Liver (tissue), 9 donors: Measurements from ENCODE around the gene DIPK1A. TPM values are rescaled to one million over a fixed set of nuclear protein-coding genes. Genes with fewer than 3 reads are reported as not detected.

Experiments used
- DNase-seq: peaks from one replicate; pipeline ENCODE4 v3.0.0-alpha.2; 2017; ENCODE audit warnings: low spot score
- H3K27ac ChIP-seq, 2 donors: one replicate each; pipeline ENCODE4 v1.7.0; 2013; ENCODE audit warnings: inconsistent platforms in 2 of 2, low read length in 2 of 2, control low read depth in 1 of 2, low read depth in 1 of 2, mild to moderate bottlenecking in 1 of 2
- H3K27me3 ChIP-seq, 4 donors: one replicate each; pipeline versions ENCODE4 v1.6.1 to v1.7.0; 2013; ENCODE audit warnings: low read length in 3 of 4, inconsistent platforms in 1 of 4, mild to moderate bottlenecking in 1 of 4, moderate library complexity in 1 of 4; ENCODE audit not compliant: control insufficient read depth in 4 of 4, insufficient read depth in 4 of 4
- H3K36me3 ChIP-seq, 4 donors: one replicate each; pipeline versions ENCODE4 v1.6.1 to v1.7.0; 2013; ENCODE audit warnings: low read length in 3 of 4, mild to moderate bottlenecking in 3 of 4, low read depth in 1 of 4, moderate library complexity in 1 of 4; ENCODE audit not compliant: control insufficient read depth in 4 of 4, insufficient read depth in 3 of 4
- H3K4me1 ChIP-seq, 4 donors: one replicate each; pipeline versions ENCODE4 v1.6.1 to v1.7.0; 2013; ENCODE audit warnings: low read length in 3 of 4, mild to moderate bottlenecking in 3 of 4, moderate library complexity in 1 of 4; ENCODE audit not compliant: control insufficient read depth in 4 of 4, insufficient read depth in 4 of 4
- H3K4me3 ChIP-seq, 3 donors: one replicate each; pipeline versions ENCODE4 v1.6.1 to v1.7.0; 2013; ENCODE audit warnings: low read length in 3 of 3, control low read depth in 1 of 3, low read depth in 1 of 3, mild to moderate bottlenecking in 1 of 3
- H3K9ac ChIP-seq, 2 donors: one replicate each; pipeline ENCODE4 v1.7.0; 2013; ENCODE audit warnings: low read length in 2 of 2, mild to moderate bottlenecking in 2 of 2, moderate library complexity in 2 of 2, control low read depth in 1 of 2, low read depth in 1 of 2
- H3K9me3 ChIP-seq, 4 donors: one replicate each; pipeline versions ENCODE4 v1.6.1 to v1.7.0; 2013; ENCODE audit warnings: low read length in 3 of 4; ENCODE audit not compliant: control insufficient read depth in 4 of 4
- EGR1 ChIP-seq, 2 donors: IDR thresholded peaks; 2 replicates each; pipeline ENCODE4 v1.6.1; 2016 to 2018; ENCODE audit warnings: antibody characterized with exemption in 2 of 2, low read depth in 2 of 2
- FOXA1 ChIP-seq: IDR thresholded peaks from 2 replicates; pipeline ENCODE4 v1.6.1; 2016; ENCODE audit warnings: antibody characterized with exemption
- FOXA2 ChIP-seq: IDR thresholded peaks from 2 replicates; pipeline ENCODE4 v1.6.1; 2016; ENCODE audit warnings: antibody characterized with exemption
- GABPA ChIP-seq, 2 donors: IDR thresholded peaks in 1 of 2; conservative IDR thresholded peaks in 1 of 2; 2 replicates each; pipeline ENCODE4 v1.6.1; 2016; ENCODE audit warnings: antibody characterized with exemption in 2 of 2, mild to moderate bottlenecking in 1 of 2, moderate library complexity in 1 of 2
- HNF4A ChIP-seq, 2 donors: conservative IDR thresholded peaks; 2 replicates each; pipeline ENCODE4 v1.6.1; 2016; ENCODE audit warnings: antibody characterized with exemption in 2 of 2, mild to moderate bottlenecking in 2 of 2
- HNF4G ChIP-seq: IDR thresholded peaks from 2 replicates; pipeline ENCODE4 v1.6.1; 2016; ENCODE audit warnings: antibody characterized with exemption
- JUND ChIP-seq, 2 donors: IDR thresholded peaks; 2 replicates each; pipeline ENCODE4 v1.6.1; 2016; ENCODE audit warnings: antibody characterized with exemption in 2 of 2
- MAX ChIP-seq: IDR thresholded peaks from 2 replicates; pipeline ENCODE4 v1.6.1; 2016; ENCODE audit warnings: antibody characterized with exemption
- NR2F2 ChIP-seq: IDR thresholded peaks from 2 replicates; pipeline ENCODE4 v1.6.1; 2016; ENCODE audit warnings: antibody characterized with exemption
- RAD21 ChIP-seq, 2 donors: IDR thresholded peaks; 2 replicates each; pipeline ENCODE4 v1.6.1; 2016; ENCODE audit warnings: antibody characterized with exemption in 2 of 2, mild to moderate bottlenecking in 2 of 2
- RXRA ChIP-seq, 2 donors: IDR thresholded peaks; 2 replicates each; pipeline ENCODE4 v1.6.1; 2017 to 2018; ENCODE audit warnings: antibody characterized with exemption in 2 of 2, mild to moderate bottlenecking in 1 of 2
- SP1 ChIP-seq: IDR thresholded peaks from 2 replicates; pipeline ENCODE4 v1.6.1; 2018; ENCODE audit warnings: antibody characterized with exemption, mild to moderate bottlenecking
- TAF1 ChIP-seq: conservative IDR thresholded peaks from 2 replicates; pipeline ENCODE4 v1.6.1; 2016; ENCODE audit warnings: antibody characterized with exemption, mild to moderate bottlenecking
- YY1 ChIP-seq: IDR thresholded peaks from 2 replicates; pipeline ENCODE4 v1.6.1; 2016; ENCODE audit warnings: antibody characterized with exemption, mild to moderate bottlenecking
- ZBTB33 ChIP-seq: IDR thresholded peaks from 2 replicates; pipeline ENCODE4 v1.6.1; 2016; ENCODE audit warnings: antibody characterized with exemption
- WGBS: extraction: QIAGEN DNeasy Blood & Tissue Kit; methylation state at CpG from one replicate; pipeline ENCODE4 v1.1.7; 2013; 5-methylcytosine and 5-hydroxymethylcytosine counted together
- polyA plus RNA-seq, 2 donors: library from polyadenylated mRNA; stranded (reverse) in 1 of 2; unstranded in 1 of 2; fragments of 200-250 nt in 1 of 2; fragments of >200 nt in 1 of 2; fragmentation: Nextera tagmentation in 1 of 2; extraction: Ambion mirVana in 1 of 2; gene quantifications; one replicate each; pipeline versions ENCODE4 v1.2.1 to v1.2.3, GENCODE V29; 2013 to 2015
- total RNA-seq, 2 donors: library from RNA; depleted of rRNA; stranded (reverse); fragments of >200 nt; gene quantifications; one replicate each; pipeline ENCODE4 v1.2.3, GENCODE V29; 2014
- TF ChIP-seq, protein P1 (sequence below): fragments of 150-350 bp; IDR thresholded peaks from 2 replicates; pipeline ENCODE4 v1.5.1; 2017; ENCODE audit warnings: improper control_type of control experiment, low read depth, low read length; ENCODE audit not compliant: missing input control
- TF ChIP-seq, protein P2 (sequence below): IDR thresholded peaks from 2 replicates; pipeline ENCODE4 v1.6.1; 2016; ENCODE audit warnings: antibody characterized with exemption, mild to moderate bottlenecking
- TF ChIP-seq, protein P3 (sequence below): IDR thresholded peaks from 2 replicates; pipeline ENCODE4 v1.6.1; 2016; ENCODE audit warnings: antibody characterized with exemption
- donor health status: healthy.
- donor health status: healthy.
- donor health status: healthy.
- donor health status: healthy.
- donor health status: healthy.

DIPK1A gene
- total and polyA plus RNA-seq, 4 donors = 7.9 to 11.6 (median 10.2) TPM

DNA sequence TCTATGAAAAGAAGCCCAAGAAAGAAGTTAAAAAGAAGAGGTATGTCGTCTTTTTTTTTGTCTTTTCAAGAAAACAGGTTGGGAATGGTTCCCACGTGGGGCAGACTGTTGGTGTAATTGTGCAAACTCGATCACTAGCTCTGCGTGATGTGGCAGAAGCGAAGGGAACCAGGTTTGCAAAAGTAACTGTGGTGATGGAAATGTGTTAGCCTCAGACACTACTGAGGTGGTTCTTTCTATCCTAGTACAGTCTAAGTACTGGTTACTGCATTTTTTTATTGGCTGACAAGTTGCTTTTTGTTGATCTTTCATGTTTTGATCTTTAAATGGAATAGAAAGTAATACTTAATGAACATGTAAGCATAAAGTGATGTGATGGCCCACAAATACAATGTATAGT is 120.7 kb downstream of the DIPK1A start:
- no peak for TF ChIP-seq GABPA (IDR thresholded peaks at IDR 0.05 in 1 of 2, conservative IDR thresholded peaks at IDR 0.05 in 1 of 2)
- no peak for TF ChIP-seq YY1
- TF ChIP-seq SP1 = no peak
- no peak for TF ChIP-seq ZBTB33
- TF ChIP-seq, protein P1, sequence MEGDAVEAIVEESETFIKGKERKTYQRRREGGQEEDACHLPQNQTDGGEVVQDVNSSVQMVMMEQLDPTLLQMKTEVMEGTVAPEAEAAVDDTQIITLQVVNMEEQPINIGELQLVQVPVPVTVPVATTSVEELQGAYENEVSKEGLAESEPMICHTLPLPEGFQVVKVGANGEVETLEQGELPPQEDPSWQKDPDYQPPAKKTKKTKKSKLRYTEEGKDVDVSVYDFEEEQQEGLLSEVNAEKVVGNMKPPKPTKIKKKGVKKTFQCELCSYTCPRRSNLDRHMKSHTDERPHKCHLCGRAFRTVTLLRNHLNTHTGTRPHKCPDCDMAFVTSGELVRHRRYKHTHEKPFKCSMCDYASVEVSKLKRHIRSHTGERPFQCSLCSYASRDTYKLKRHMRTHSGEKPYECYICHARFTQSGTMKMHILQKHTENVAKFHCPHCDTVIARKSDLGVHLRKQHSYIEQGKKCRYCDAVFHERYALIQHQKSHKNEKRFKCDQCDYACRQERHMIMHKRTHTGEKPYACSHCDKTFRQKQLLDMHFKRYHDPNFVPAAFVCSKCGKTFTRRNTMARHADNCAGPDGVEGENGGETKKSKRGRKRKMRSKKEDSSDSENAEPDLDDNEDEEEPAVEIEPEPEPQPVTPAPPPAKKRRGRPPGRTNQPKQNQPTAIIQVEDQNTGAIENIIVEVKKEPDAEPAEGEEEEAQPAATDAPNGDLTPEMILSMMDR = no peak
- 70% methylated on average over 5 of the region's 5 CpGs for WGBS
- no peak for DNase-seq
- no peak overlapping the region for H3K9ac ChIP-seq
- H3K4me3 ChIP-seq = no peak overlapping the region
- H3K4me1 ChIP-seq = peaks cover 0 to 6% (median 3%) of the 10 kb centered on the region in 4 donors
- H3K27ac ChIP-seq = no peak overlapping the region
- H3K9me3 ChIP-seq = no peaks in the 10 kb centered on the region
- peaks cover 18 to 78% (median 67%) of the 10 kb centered on the region in 4 donors for H3K36me3 ChIP-seq
- H3K27me3 ChIP-seq = no peaks in the 10 kb centered on the region

- 75% methylated on average over 2 of the region's 2 CpGs for WGBS
- Histone ChIP-seq H3K4me1 (peaks cover under 1 to 6% (median 3%) of the 10 kb centered on the region in 4 donors), H3K27me3 (no peaks in the 10 kb centered on the region), H3K9me3 (no peaks in the 10 kb centered on the region), H3K4me3 (no peak overlapping the region), H3K36me3 (peaks cover 18 to 85% (median 75%) of the 10 kb centered on the region in 4 donors), H3K9ac (no peak overlapping the region), H3K27ac (no peak overlapping the region)
- DNase-seq = no peak
- TF ChIP-seq JUND (IDR thresholded peaks at IDR 0.05) (no peak), GABPA (IDR thresholded peaks at IDR 0.05 in 1 of 2, conservative IDR thresholded peaks at IDR 0.05 in 1 of 2) (no peak), RXRA (IDR thresholded peaks at IDR 0.05) (no peak), HNF4A (conservative IDR thresholded peaks at IDR 0.05) (no peak), EGR1 (IDR thresholded peaks at IDR 0.05; ENCODE audit: low read depth in 2 of 2) (no peak), YY1 (no peak), TAF1 (no peak), SP1 (no peak), NR2F2 (no peak), ZBTB33 (no peak), RAD21 (IDR thresholded peaks at IDR 0.05) (no peak), FOXA1 (no peak), MAX (no peak), HNF4G (no peak), FOXA2 (no peak)
- TF ChIP-seq, protein P2, sequence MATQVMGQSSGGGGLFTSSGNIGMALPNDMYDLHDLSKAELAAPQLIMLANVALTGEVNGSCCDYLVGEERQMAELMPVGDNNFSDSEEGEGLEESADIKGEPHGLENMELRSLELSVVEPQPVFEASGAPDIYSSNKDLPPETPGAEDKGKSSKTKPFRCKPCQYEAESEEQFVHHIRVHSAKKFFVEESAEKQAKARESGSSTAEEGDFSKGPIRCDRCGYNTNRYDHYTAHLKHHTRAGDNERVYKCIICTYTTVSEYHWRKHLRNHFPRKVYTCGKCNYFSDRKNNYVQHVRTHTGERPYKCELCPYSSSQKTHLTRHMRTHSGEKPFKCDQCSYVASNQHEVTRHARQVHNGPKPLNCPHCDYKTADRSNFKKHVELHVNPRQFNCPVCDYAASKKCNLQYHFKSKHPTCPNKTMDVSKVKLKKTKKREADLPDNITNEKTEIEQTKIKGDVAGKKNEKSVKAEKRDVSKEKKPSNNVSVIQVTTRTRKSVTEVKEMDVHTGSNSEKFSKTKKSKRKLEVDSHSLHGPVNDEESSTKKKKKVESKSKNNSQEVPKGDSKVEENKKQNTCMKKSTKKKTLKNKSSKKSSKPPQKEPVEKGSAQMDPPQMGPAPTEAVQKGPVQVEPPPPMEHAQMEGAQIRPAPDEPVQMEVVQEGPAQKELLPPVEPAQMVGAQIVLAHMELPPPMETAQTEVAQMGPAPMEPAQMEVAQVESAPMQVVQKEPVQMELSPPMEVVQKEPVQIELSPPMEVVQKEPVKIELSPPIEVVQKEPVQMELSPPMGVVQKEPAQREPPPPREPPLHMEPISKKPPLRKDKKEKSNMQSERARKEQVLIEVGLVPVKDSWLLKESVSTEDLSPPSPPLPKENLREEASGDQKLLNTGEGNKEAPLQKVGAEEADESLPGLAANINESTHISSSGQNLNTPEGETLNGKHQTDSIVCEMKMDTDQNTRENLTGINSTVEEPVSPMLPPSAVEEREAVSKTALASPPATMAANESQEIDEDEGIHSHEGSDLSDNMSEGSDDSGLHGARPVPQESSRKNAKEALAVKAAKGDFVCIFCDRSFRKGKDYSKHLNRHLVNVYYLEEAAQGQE = no peak
- TF ChIP-seq, protein P1 = no peak
- TF ChIP-seq, protein P3, sequence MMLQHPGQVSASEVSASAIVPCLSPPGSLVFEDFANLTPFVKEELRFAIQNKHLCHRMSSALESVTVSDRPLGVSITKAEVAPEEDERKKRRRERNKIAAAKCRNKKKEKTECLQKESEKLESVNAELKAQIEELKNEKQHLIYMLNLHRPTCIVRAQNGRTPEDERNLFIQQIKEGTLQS = no peak
Measured at GRCh38 chr1:92839442-92839841, 121.8 kb downstream of the DIPK1A start.
